Activated naive CD8-positive, alpha-beta T cell treated with anti-CD3 and anti-CD28 coated beads, Interleukin-2, amount 10 ng/mL, durations not matched to agents 7 days and 5 days (primary cell): ENCODE results near the gene FBXL19. TPM values are rescaled to one million over a fixed set of nuclear protein-coding genes. Genes with fewer than 3 reads are reported as not detected.

Experiments used
- ATAC-seq: fragments of 150-1000 bp; cut with Tn5 transposase; one replicate; pipeline ENCODE4 v1.10.0; 2021; ENCODE audit warnings: low read depth, moderate library complexity
- POLR2A ChIA-PET: fragments of 350-600 bp; sonication (Branson Sonifier 250); formaldehyde crosslinking; loops from one replicate; lab custom pipeline; 2021; ENCODE audit warnings: antibody characterized with exemption; lab: Charles Lee
- DNase-seq: peaks from one replicate; pipeline ENCODE4 v3.0.0; 2021
- H3K27ac Mint-ChIP-seq: one replicate; pipeline ENCODE4 v1.8.0; 2022; ENCODE audit warnings: mild to moderate bottlenecking, mixed read lengths
- H3K27me3 Mint-ChIP-seq: one replicate; pipeline ENCODE4 v1.8.0; 2022; ENCODE audit warnings: mild to moderate bottlenecking, moderate library complexity, mixed read lengths
- H3K36me3 Mint-ChIP-seq: one replicate; pipeline ENCODE4 v1.8.0; 2021; ENCODE audit warnings: mild to moderate bottlenecking, mixed read lengths
- H3K4me1 Mint-ChIP-seq: one replicate; pipeline ENCODE4 v1.8.0; 2021; ENCODE audit warnings: mixed read lengths
- H3K4me3 Mint-ChIP-seq: one replicate; pipeline ENCODE4 v1.8.0; 2022; ENCODE audit warnings: mild to moderate bottlenecking, moderate library complexity, mixed read lengths
- H3K9me3 Mint-ChIP-seq: one replicate; pipeline ENCODE4 v1.8.0; 2021; ENCODE audit warnings: mixed read lengths
- total RNA-seq, 2 experiments: library from RNA; stranded (reverse); gene quantifications; one replicate each; pipeline ENCODE4 v1.2.3, GENCODE V29; 2021

FBXL19 gene
- total RNA-seq, 2 experiments from 2014 or later: 20.1 to 24.4 TPM

DNA sequence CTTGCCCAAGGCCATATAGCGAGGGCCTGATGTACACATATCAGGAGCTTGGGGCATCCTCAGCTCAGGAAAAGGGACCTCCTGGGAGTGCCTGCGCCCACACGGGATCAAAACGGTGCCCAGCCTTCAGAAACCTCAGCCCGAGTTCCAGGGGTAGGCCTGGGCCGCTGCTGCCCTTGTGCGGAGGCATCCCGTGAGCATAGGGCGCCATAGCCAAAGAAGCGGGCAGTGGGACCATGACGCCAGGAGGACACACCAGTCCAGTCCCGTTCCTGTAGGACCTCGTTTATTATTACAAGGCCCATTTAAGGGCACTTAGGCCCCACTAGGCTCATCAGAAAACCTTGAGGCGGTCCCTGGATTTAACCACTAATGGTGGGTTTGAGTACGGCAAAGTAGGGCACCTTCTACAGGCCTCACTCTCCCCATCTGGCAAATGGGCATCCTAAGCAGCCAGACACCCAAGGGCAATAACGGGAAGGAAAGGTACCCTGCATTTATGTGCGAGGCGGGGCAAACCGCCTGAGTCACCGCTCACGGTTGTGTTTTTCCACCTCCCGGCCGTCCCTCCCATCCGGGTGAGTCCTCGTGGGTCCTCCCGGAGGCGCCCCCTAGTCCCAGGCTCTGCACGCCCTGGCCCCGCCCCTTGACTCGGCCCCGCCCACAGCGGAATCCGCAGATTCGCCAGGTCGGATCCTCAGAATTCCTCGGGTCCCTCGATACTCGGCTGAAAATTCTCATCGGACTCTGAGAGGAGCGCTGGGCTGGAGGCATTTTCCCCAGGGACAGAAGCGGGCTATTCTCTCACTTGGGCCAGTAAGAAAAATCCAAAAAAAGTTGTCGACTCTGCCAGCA, 33.5 kb downstream of the FBXL19 start:
- Mint-ChIP-seq H3K9me3 (no peaks in the 10 kb centered on the region), H3K36me3 (peaks cover 10% of the 10 kb centered on the region), H3K4me1 (peaks cover 37% of the 10 kb centered on the region)

GRCh38 chr16:30957456-30958174, 34.2 kb downstream of the FBXL19 start, which contains the start of gene SETD1A:
Gene SETD1A, plus strand, starts transcription at chr16:30957754. Its CDS starts 978 bp downstream, at chr16:30958732.
- Mint-ChIP-seq H3K9me3 (no peaks in the 10 kb centered on the region), H3K4me1 (peaks cover 37% of the 10 kb centered on the region), H3K27me3 (no peaks in the 10 kb centered on the region), H3K36me3 (peaks cover 13% of the 10 kb centered on the region), H3K27ac (peak within 1 kb of the TSS; percentile 98), H3K4me3 (peak within 1 kb of the TSS; percentile 95)
- POLR2A ChIA-PET: interaction anchor here (0.7 to 1.2 kb wide), 3 partner anchors 117 to 222 kb away, joined by 3 to 5 read pairs (median 5); partner anchors contain the start of genes FUS, KAT8, ZNF646 and ZNF668
- DNase-seq (peak; percentile 95), ATAC-seq (peak; percentile 87)

More for the DNA sequence above, 33.5 kb downstream of the FBXL19 start:
- Mint-ChIP-seq H3K27me3 (no peaks in the 10 kb centered on the region), H3K4me3 (peak overlapping the region; percentile 95), H3K27ac (peak overlapping the region; percentile 98)
- peak; percentile 87 for DNase-seq
- ATAC-seq: peak; percentile 55
- POLR2A ChIA-PET: interaction anchor here (0.7 to 1.2 kb wide), 3 partner anchors 117 to 223 kb away, joined by 3 to 5 read pairs (median 5); partner anchors contain the start of genes FUS, KAT8, ZNF646 and ZNF668

- POLR2A ChIA-PET: interaction anchor here (0.6 to 1.0 kb wide), 5 partner anchors 10 to 387 kb away, joined by 3 to 5 read pairs (median 3); partner anchors contain the start of genes ZNF646 and ZNF668
- H3K27me3 Mint-ChIP-seq: no peaks in the 10 kb centered on the region
- H3K9me3 Mint-ChIP-seq: no peaks in the 10 kb centered on the region
- peak overlapping the region; percentile 92 for H3K4me3 Mint-ChIP-seq
- ATAC-seq (no peak), DNase-seq (no peak)
- H3K36me3 Mint-ChIP-seq: peaks cover 18% of the 10 kb centered on the region
- peaks cover 35% of the 10 kb centered on the region for H3K4me1 Mint-ChIP-seq
- peak overlapping the region; percentile 91 for H3K27ac Mint-ChIP-seq
Measured at GRCh38 chr16:30958175-30959079, 35.1 kb downstream of the FBXL19 start.

- DNase-seq (no peak), ATAC-seq (no peak)
- POLR2A ChIA-PET: no interaction called here
- Mint-ChIP-seq H3K4me3 (no peak overlapping the region), H3K9me3 (no peaks in the 10 kb centered on the region), H3K36me3 (peaks cover 24% of the 10 kb centered on the region), H3K27me3 (no peaks in the 10 kb centered on the region), H3K4me1 (peaks cover 25% of the 10 kb centered on the region), H3K27ac (no peak overlapping the region)
Measured at GRCh38 chr16:30961384-30961783, 38.0 kb downstream of the FBXL19 start.

DNA sequence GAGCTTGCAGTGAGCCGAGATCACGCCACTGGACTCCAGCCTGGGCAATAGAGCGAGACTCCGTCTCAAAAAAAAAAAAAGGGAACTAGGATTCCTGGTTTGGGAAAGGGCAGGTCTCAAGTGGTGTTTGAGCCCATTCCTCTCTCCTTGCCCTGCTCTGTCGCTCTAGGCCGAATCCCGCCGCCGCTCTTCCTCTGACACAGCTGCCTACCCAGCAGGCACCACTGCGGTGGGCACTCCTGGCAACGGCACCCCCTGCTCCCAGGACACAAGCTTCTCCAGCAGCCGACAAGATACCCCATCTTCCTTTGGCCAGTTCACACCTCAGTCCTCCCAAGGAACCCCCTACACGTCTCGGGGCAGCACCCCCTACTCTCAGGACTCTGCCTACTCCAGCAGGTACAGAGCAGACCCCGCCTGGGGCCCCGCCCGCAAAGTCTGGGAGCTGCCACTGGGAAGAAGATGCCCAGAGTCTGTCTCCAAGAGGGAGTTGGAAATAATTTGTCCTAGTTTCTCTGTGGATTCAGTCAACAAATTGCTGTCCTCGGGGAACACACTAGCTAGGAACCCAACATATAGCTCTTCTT, 40.6 kb downstream of the FBXL19 start:
- H3K4me3 Mint-ChIP-seq: no peak overlapping the region

DNA sequence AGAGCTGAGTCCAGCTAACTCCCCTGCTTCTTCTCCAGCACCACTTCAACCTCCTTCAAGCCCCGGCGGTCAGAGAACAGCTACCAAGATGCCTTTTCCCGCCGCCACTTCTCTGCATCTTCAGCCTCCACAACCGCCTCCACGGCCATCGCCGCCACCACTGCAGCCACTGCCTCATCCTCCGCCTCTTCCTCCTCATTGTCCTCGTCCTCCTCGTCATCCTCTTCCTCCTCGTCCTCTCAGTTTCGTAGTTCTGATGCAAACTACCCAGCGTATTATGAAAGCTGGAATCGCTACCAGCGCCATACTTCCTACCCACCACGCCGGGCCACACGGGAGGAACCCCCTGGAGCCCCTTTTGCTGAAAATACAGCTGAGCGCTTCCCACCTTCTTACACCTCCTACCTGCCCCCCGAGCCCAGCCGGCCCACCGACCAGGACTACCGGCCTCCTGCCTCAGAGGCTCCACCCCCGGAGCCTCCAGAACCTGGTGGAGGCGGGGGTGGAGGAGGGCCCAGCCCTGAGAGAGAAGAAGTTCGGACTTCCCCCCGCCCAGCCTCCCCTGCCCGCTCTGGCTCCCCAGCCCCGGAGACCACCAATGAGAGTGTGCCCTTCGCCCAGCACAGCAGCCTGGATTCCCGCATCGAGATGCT, 41.3 kb downstream of the FBXL19 start:
- no peaks in the 10 kb centered on the region for H3K27me3 Mint-ChIP-seq
- peaks cover 8% of the 10 kb centered on the region for H3K4me1 Mint-ChIP-seq
- ATAC-seq (no peak), DNase-seq (no peak)
- H3K9me3 Mint-ChIP-seq: no peaks in the 10 kb centered on the region
- no peak overlapping the region for H3K4me3 Mint-ChIP-seq
- peaks cover 33% of the 10 kb centered on the region for H3K36me3 Mint-ChIP-seq
- POLR2A ChIA-PET: no interaction called here
- no peak overlapping the region for H3K27ac Mint-ChIP-seq

More for the DNA sequence above, 40.6 kb downstream of the FBXL19 start:
- H3K4me1 Mint-ChIP-seq: peaks cover 15% of the 10 kb centered on the region
- no peaks in the 10 kb centered on the region for H3K9me3 Mint-ChIP-seq
- DNase-seq (no peak), ATAC-seq (no peak)
- POLR2A ChIA-PET: interaction anchor here (0.7 kb wide), 1 partner anchor 147 kb away, joined by 3 read pairs; no protein-coding TSS in a partner anchor
- peaks cover 36% of the 10 kb centered on the region for H3K36me3 Mint-ChIP-seq
- H3K27ac Mint-ChIP-seq: no peak overlapping the region
- H3K27me3 Mint-ChIP-seq: no peaks in the 10 kb centered on the region

GRCh38 chr16:30965436-30965835, 42.1 kb downstream of the FBXL19 start:
- Mint-ChIP-seq H3K36me3 (peaks cover 27% of the 10 kb centered on the region), H3K9me3 (no peaks in the 10 kb centered on the region), H3K4me3 (no peak overlapping the region), H3K27me3 (no peaks in the 10 kb centered on the region), H3K4me1 (peaks cover under 1% of the 10 kb centered on the region), H3K27ac (no peak overlapping the region)
- no peak for DNase-seq
- ATAC-seq: no peak
- POLR2A ChIA-PET: no interaction called here

DNA sequence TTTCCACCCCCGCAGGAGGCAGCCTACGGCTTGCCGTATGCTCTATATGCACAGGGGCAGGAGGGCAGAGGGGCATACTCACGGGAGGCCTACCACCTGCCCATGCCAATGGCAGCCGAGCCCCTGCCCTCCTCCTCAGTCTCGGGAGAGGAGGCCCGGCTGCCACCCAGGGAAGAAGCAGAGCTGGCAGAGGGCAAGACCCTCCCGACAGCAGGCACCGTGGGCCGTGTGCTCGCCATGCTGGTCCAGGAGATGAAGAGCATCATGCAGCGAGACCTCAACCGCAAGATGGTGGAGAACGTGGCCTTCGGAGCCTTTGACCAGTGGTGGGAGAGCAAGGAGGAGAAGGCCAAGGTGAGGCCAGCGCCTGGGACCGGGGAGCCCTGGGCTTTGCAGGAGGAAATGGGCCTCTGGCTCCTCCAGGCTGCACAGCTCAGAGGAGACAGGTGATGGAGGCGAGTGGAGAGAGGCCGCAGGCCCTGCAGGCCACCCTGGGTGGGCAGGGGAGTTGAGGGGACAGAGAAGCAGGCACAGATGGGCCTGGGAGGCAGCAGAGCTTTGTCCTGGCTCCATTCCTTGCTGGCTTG, 42.8 kb downstream of the FBXL19 start:
- ATAC-seq: no peak
- Mint-ChIP-seq H3K27me3 (no peaks in the 10 kb centered on the region), H3K4me1 (no peaks in the 10 kb centered on the region), H3K4me3 (no peak overlapping the region), H3K36me3 (peaks cover 33% of the 10 kb centered on the region), H3K27ac (no peak overlapping the region), H3K9me3 (no peaks in the 10 kb centered on the region)
- DNase-seq: no peak
- POLR2A ChIA-PET: no interaction called here

- H3K36me3 Mint-ChIP-seq: peaks cover 41% of the 10 kb centered on the region
- H3K27ac Mint-ChIP-seq: no peak overlapping the region
- no peak for ATAC-seq
- DNase-seq: no peak
- H3K9me3 Mint-ChIP-seq: no peaks in the 10 kb centered on the region
- no peaks in the 10 kb centered on the region for H3K27me3 Mint-ChIP-seq
- H3K4me1 Mint-ChIP-seq: no peaks in the 10 kb centered on the region
- no peak overlapping the region for H3K4me3 Mint-ChIP-seq
- POLR2A ChIA-PET: interaction anchor here (1.3 kb wide), 1 partner anchor 9 kb away, joined by 4 read pairs; no protein-coding TSS in a partner anchor
Measured at GRCh38 chr16:30967795-30968194, 44.4 kb downstream of the FBXL19 start.

- no peaks in the 10 kb centered on the region for H3K27me3 Mint-ChIP-seq
- no peak overlapping the region for H3K27ac Mint-ChIP-seq
- H3K4me1 Mint-ChIP-seq: no peaks in the 10 kb centered on the region
- H3K9me3 Mint-ChIP-seq: no peaks in the 10 kb centered on the region
- ATAC-seq (no peak), DNase-seq (no peak)
- POLR2A ChIA-PET: interaction anchor here (0.7 to 1.2 kb wide), 2 partner anchors 91 to 211 kb away, joined by 3 read pairs; partner anchors contain the start of gene FUS
- peaks cover 45% of the 10 kb centered on the region for H3K36me3 Mint-ChIP-seq
- no peak overlapping the region for H3K4me3 Mint-ChIP-seq
Measured at GRCh38 chr16:30969246-30969842, 46.0 kb downstream of the FBXL19 start.

GRCh38 chr16:30971298-30971697, 47.9 kb downstream of the FBXL19 start:
- POLR2A ChIA-PET: no interaction called here
- H3K27ac Mint-ChIP-seq: no peak overlapping the region
- DNase-seq (no peak), ATAC-seq (no peak)
- no peaks in the 10 kb centered on the region for H3K9me3 Mint-ChIP-seq
- no peaks in the 10 kb centered on the region for H3K4me1 Mint-ChIP-seq
- H3K36me3 Mint-ChIP-seq: peaks cover 48% of the 10 kb centered on the region
- H3K27me3 Mint-ChIP-seq: no peaks in the 10 kb centered on the region
- H3K4me3 Mint-ChIP-seq: no peak overlapping the region
